Endodermal cell (in vitro differentiated cells): ENCODE data around the gene MTAP. TPM values are rescaled to one million over a fixed set of nuclear protein-coding genes. Genes with fewer than 3 reads are reported as not detected.

Experiments
- DNase-seq: peaks from one replicate; pipeline ENCODE4 v3.0.0-alpha.2; 2017
- H3K27ac ChIP-seq: 2 replicates; pipeline ENCODE4 v1.5.1; 2013; ENCODE audit warnings: mild to moderate bottlenecking, low read depth, low read length, moderate library complexity
- H3K27me3 ChIP-seq: 2 replicates; pipeline ENCODE4 v1.6.1; 2013; ENCODE audit warnings: mild to moderate bottlenecking, low read length, moderate library complexity; ENCODE audit not compliant: insufficient read depth, control insufficient read depth, poor library complexity, severe bottlenecking
- H3K36me3 ChIP-seq: 2 replicates; pipeline ENCODE4 v1.7.0; 2013; ENCODE audit warnings: mild to moderate bottlenecking, low read length, moderate library complexity; ENCODE audit not compliant: control insufficient read depth, insufficient read depth
- H3K4me1 ChIP-seq: one replicate; pipeline ENCODE4 v1.7.0; 2013; ENCODE audit warnings: low read length; ENCODE audit not compliant: control insufficient read depth, insufficient read depth
- H3K4me3 ChIP-seq: 2 replicates; pipeline ENCODE4 v1.5.1; 2013; ENCODE audit warnings: mild to moderate bottlenecking, low read length, moderate library complexity
- H3K9ac ChIP-seq: 2 replicates; pipeline ENCODE4 v1.6.1; 2013; ENCODE audit warnings: mild to moderate bottlenecking, low read length, moderate library complexity; ENCODE audit not compliant: poor library complexity, severe bottlenecking; ENCODE audit errors: extremely low read depth
- H3K9me3 ChIP-seq: 2 replicates; pipeline ENCODE4 v1.6.1; 2013; ENCODE audit warnings: mild to moderate bottlenecking, low read length, moderate library complexity; ENCODE audit not compliant: control insufficient read depth
- H3K27ac Mint-ChIP-seq: 2 replicates; pipeline ENCODE4 v1.8.0; 2020; ENCODE audit warnings: mixed read lengths
- H3K27me3 Mint-ChIP-seq: 2 replicates; pipeline ENCODE4 v1.8.0; 2021; ENCODE audit warnings: mild to moderate bottlenecking, mixed read lengths; ENCODE audit not compliant: insufficient read depth
- H3K36me3 Mint-ChIP-seq: 2 replicates; pipeline ENCODE4 v1.8.0; 2020; ENCODE audit warnings: low read depth, mixed read lengths
- H3K4me1 Mint-ChIP-seq: 2 replicates; pipeline ENCODE4 v1.8.0; 2020; ENCODE audit warnings: mixed read lengths
- H3K4me3 Mint-ChIP-seq: 2 replicates; pipeline ENCODE4 v1.8.0; 2020; ENCODE audit warnings: mild to moderate bottlenecking, moderate library complexity, mixed read lengths
- H3K9me3 Mint-ChIP-seq: 2 replicates; pipeline ENCODE4 v1.8.0; 2020; ENCODE audit warnings: mild to moderate bottlenecking, mixed read lengths
- CTCF ChIP-seq: fragments of 200-600 bp; sonication (generic); conservative IDR thresholded peaks from 2 replicates; pipeline ENCODE4 v1.5.0; 2021; ENCODE audit warnings: antibody characterized with exemption, mild to moderate bottlenecking
- WGBS, 2 experiments: methylation state at CpG; one replicate each; pipeline versions ENCODE4 v1.1.5 to v1.1.7; 2013; ENCODE audit warnings: missing lambda C conversion rate in 2 of 2, mixed read lengths in 1 of 2; ENCODE audit not compliant: insufficient coverage in 1 of 2, insufficient read length in 1 of 2; 5-methylcytosine and 5-hydroxymethylcytosine counted together
- total RNA-seq, 2 donors: library from RNA; stranded (reverse); fragmentation: NEBNext Ultra II Directional in 1 of 2; extraction: Animal tissue kit (Norgen Biotek cat#: 25700) in 1 of 2; gene quantifications; 2 replicates in 1 of 2; 3 replicates in 1 of 2; pipeline ENCODE4 v1.2.1, GENCODE V29; 2021

The MTAP gene
- total RNA-seq, 2 donors from 2014 or later, result 81.0 to 99.0 TPM

DNA sequence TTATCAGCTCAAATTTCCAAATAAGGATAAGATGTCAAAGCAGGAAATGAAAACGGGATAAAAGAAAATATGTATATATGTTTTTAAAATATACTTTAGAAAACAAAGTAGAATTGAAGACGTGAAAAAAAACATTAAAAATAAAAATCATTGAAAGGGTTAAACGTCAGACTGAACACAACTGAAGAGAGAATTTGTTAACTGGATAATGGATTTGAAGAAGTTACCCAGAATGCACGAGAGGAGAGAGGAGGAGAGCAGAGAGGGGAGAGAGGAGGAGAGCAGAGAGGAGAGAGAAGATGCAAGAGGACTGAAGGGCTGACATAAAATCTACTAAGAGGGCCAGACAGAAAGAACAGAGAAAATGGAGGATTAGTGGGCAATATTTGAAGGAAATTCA lies 103.8 kb downstream of the MTAP start:
- no peaks in the 10 kb centered on the region for H3K4me1 Mint-ChIP-seq
- no peak for DNase-seq
- Histone ChIP-seq H3K4me3 (no peak overlapping the region), H3K27ac (no peak overlapping the region), H3K4me1 (no peaks in the 10 kb centered on the region), H3K27me3 (no peaks in the 10 kb centered on the region), H3K9me3 (peaks cover 19% of the 10 kb centered on the region), H3K9ac (no peak overlapping the region), H3K36me3 (no peaks in the 10 kb centered on the region)
- H3K36me3 Mint-ChIP-seq, result peaks cover 35% of the 10 kb centered on the region
- H3K9me3 Mint-ChIP-seq, result peaks cover 11% of the 10 kb centered on the region
- 91 to 95% methylated on average over 3 to 4 of the region's 4 CpGs for WGBS, 2 experiments
- no peak for TF ChIP-seq CTCF
- H3K27me3 Mint-ChIP-seq, result no peaks in the 10 kb centered on the region
- H3K4me3 Mint-ChIP-seq, result no peak overlapping the region
- no peak overlapping the region for H3K27ac Mint-ChIP-seq

DNA sequence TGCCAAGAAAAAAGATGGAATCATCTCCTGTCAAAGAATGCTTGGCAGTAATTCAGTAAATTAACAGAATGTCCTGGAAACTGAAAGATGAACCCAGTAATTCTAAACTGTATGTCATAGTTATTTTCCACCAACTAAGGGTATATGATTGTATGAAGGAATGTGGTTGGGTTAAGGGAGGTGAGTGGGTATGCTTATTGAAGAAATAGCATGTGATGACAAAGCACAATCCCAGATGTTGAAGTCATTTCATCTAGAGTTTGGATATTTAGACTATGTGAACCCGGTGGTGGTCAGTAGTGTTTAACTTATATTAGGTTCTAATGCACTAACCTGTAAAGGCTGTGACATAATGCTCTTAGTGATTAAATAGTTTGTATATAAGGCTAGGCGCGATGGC lies 104.4 kb downstream of the MTAP start:
- WGBS, 2 experiments, result 83 to 92% methylated on average over 1 to 3 of the region's 3 CpGs
- no peak overlapping the region for H3K4me3 Mint-ChIP-seq

GRCh38 chr9:21919377-21920362 lies 117.2 kb downstream of the MTAP start:
- Histone ChIP-seq H3K27ac (no peak overlapping the region), H3K4me3 (no peak overlapping the region), H3K36me3 (no peaks in the 10 kb centered on the region), H3K9ac (no peak overlapping the region), H3K4me1 (no peaks in the 10 kb centered on the region), H3K9me3 (no peaks in the 10 kb centered on the region), H3K27me3 (no peaks in the 10 kb centered on the region)
- Mint-ChIP-seq H3K27ac (no peak overlapping the region), H3K27me3 (no peaks in the 10 kb centered on the region), H3K36me3 (peaks cover 2% of the 10 kb centered on the region), H3K9me3 (peaks cover 6% of the 10 kb centered on the region), H3K4me1 (peaks cover 9% of the 10 kb centered on the region), H3K4me3 (no peak overlapping the region)
- DNase-seq, result no peak
- whole genome bisulfite sequencing, 2 experiments, result 67 to 89% methylated on average over 2 to 4 of the region's 4 CpGs
- TF ChIP-seq CTCF, result no peak

More for the DNA sequence above, 104.4 kb downstream of the MTAP start:
- Histone ChIP-seq H3K36me3 (no peaks in the 10 kb centered on the region), H3K4me3 (no peak overlapping the region), H3K9ac (no peak overlapping the region), H3K4me1 (no peaks in the 10 kb centered on the region), H3K27me3 (no peaks in the 10 kb centered on the region), H3K27ac (no peak overlapping the region), H3K9me3 (peaks cover 19% of the 10 kb centered on the region)
- Mint-ChIP-seq H3K36me3 (peaks cover 41% of the 10 kb centered on the region), H3K4me1 (no peaks in the 10 kb centered on the region), H3K9me3 (peaks cover 18% of the 10 kb centered on the region), H3K27ac (no peak overlapping the region), H3K27me3 (no peaks in the 10 kb centered on the region)
- no peak for DNase-seq
- no peak for TF ChIP-seq CTCF
